GM21786 (cell line): ENCODE results near the gene C8G.

Source experiments
- ATAC-seq: cut with Tn5 transposase; IDR thresholded peaks from one replicate; pipeline ENCODE4 v1.9.1; 2021; ENCODE audit not compliant: unreplicated experiment

C8G gene

GRCh38 chr9:136964833-136965422 is 19.9 kb downstream of the C8G start:
- ATAC-seq = no peak

GRCh38 chr9:136965771-136966484 is 20.9 kb downstream of the C8G start:
- ATAC-seq = no peak

GRCh38 chr9:136968333-136969127 is 23.5 kb downstream of the C8G start:
- ATAC-seq = no peak

GRCh38 chr9:136969150-136969549 is 24.1 kb downstream of the C8G start:
- ATAC-seq = no peak

- ATAC-seq = no peak
Observed at GRCh38 chr9:136969774-136970173, 24.7 kb downstream of the C8G start.

- no peak for ATAC-seq
Observed at GRCh38 chr9:136970361-136970760, 25.3 kb downstream of the C8G start.

GRCh38 chr9:136971746-136972145 is 26.7 kb downstream of the C8G start:
- ATAC-seq = no peak

GRCh38 chr9:136972335-136972734 is 27.3 kb downstream of the C8G start:
- no peak for ATAC-seq

GRCh38 chr9:136972743-136973142 is 27.7 kb downstream of the C8G start:
- no peak for ATAC-seq

- no peak for ATAC-seq
Observed at GRCh38 chr9:136973618-136974617, 28.9 kb downstream of the C8G start.

GRCh38 chr9:136974817-136975535 is 29.9 kb downstream of the C8G start:
- ATAC-seq = no peak

- ATAC-seq = no peak
Observed at GRCh38 chr9:136975644-136976043, 30.6 kb downstream of the C8G start.

GRCh38 chr9:136977223-136977622 is 32.2 kb downstream of the C8G start, which contains the start of gene PTGDS:
TSS of gene PTGDS (plus strand) at chr9:136977504. CDS start at chr9:136977579, 75 bp downstream.
- no peak for ATAC-seq

- ATAC-seq = no peak
Observed at GRCh38 chr9:136977649-136978072, 32.6 kb downstream of the C8G start.

GRCh38 chr9:136978073-136978864 is 33.2 kb downstream of the C8G start:
- no peak for ATAC-seq

- ATAC-seq = no peak
Observed at GRCh38 chr9:136978865-136979544, 34.0 kb downstream of the C8G start.

- no peak for ATAC-seq
Observed at GRCh38 chr9:136979769-136980587, 34.9 kb downstream of the C8G start.
